Muscle of arm (tissue), 12 donors: Measurements from ENCODE around the gene SYT5. TPM values are rescaled to one million over a fixed set of nuclear protein-coding genes. Genes with fewer than 3 reads are reported as not detected.

Experiments
- DNase-seq: peaks from one replicate; pipeline ENCODE4 v3.0.0-alpha.2; 2013
- polyA plus RNA-seq, 12 donors: library from polyadenylated mRNA; unstranded; fragments of 120-200 nt; gene quantifications; one replicate each; pipeline ENCODE4 v1.2.1, GENCODE V29; 2013; ENCODE audit not compliant: insufficient read length in 12 of 12

Gene SYT5
- polyA plus RNA-seq, 12 donors, result 0.08 to 4.0 (median 0.29) TPM; not detected in 7

DNA sequence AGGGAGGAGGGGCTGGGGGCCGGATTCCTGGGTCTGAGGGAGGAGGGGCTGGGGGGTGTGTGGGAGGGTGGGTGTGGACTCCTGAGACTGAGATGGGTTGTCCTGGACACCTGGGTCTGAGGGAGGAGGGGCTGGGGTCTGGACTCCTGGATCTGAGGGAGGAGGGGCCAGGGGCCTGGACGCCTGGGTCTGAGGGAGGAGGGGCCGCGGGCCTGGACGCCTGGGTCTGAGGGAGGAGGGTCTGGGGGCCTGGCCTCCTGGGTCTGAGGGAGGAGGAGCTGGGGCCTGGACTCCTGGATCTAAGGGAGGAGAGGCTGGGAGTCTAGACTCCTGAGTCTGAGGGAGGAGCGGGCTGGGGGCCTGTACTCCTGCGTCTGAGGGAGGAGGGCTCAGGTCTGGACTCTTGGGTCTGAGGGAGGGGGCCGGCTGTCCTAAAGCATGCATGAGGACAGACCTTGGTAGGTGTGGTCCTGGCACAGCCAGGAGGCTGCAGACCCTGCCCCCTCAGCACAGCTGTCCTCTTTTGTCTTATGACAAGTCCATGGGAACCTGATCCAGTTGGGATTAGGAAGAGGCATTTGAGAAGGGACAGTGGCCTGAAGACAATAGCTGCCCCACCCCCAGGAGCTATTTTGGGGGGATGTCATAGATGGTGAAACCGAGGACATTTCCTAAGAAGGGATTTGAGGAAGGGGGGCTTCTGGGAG lies 32.4 kb downstream of the SYT5 start:
- no peak for DNase-seq

DNA sequence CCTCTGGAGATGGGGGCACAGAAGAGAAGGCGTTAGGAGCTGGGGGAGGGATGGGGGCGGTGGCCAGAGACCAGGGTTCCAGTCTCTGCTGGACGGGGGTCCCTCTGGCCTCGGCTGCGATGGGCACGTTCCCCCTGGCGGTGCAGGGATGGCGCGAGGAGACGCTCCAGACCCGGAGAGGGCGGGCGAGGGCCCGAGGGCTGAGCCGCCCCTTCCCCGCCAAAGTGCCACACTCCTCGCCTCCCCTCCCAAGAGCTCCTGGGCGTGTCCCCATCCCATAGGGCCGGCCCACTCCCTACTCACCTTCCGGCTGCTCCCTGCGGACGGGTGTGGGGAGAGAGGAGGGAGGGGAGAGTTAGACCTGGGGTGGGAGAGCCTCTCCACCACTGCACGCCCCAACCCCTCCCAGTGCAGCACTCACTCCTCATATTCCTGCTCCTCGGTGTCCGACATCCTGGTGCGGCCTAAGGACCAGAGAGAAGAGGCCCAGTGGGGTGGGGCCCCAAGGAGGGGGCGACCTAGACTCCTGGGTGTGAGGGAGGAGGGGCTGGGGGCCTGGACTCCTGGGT lies 33.3 kb downstream of the SYT5 start:
- no peak for DNase-seq

DNA sequence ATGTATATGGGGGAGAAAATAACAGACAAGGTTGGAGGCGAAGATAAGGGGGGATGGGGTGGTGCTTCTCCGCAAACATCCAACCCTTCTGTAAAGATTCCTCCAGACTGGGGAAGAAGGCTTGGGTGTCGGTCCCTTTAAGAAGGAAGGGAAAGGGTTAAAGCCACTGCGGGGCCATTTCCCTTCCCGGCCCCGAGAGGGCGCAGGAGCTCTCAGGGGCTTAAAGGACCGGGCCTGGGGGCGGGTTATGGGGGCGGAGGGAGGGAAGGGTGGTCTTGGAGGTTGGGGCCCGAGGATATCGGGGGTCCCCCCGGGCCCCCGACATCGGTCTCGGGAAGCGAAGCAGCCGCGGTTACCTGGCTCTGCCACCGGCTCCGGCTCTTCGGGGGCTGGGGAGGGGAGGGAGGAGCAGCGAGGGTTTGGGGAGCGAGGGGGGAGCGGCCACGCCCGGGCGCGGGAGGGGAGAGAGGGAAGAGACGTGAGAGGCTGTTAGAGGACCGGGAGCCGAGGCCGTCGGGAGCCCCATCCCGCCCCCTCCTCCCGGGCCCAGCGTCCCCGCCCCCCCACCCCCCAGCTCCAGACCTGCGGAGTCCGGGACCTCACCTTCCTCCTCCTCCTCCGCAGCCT lies 33.9 kb downstream of the SYT5 start:
- no peak for DNase-seq

DNA sequence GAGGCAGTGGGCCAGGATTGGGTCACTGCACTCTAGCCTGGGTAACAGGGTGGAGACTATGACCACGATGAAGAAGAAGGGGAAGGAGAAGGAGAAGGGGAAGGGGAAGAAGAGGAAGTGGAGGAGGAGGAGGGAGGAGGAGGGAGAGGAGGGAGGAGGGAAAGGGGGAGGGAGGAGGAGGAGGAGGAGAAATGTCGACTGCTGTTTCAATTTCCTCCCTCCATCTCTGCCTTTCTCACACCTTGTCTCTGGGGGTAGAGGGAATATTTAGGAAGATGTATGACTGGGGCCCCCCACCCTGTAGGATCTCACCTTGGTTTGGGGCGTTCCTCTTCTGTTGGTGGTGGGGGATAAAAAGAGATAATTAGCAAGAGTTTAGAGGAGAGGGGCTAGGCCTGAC lies 34.9 kb downstream of the SYT5 start:
- no peak for DNase-seq

DNA sequence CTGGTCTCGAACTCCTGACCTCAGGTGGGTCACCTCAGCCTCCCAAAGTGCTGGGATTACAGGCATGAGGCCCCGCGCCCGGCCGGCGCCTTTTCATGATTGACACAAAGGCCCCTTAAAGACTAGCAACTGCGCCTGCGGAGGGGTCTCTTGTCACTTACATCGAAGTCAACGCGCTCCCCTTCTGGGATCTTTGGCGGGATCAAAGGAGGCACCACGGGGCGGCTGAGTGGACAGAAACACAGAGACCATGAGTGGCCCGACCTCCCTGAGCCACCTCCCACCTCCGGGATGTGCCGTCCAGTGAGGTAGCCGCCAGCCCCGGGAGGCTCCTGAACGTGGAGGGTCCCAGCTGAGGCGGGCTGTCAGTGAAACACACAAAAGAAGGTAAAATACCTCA lies 38.4 kb downstream of the SYT5 start:
- DNase-seq, result no peak

DNA sequence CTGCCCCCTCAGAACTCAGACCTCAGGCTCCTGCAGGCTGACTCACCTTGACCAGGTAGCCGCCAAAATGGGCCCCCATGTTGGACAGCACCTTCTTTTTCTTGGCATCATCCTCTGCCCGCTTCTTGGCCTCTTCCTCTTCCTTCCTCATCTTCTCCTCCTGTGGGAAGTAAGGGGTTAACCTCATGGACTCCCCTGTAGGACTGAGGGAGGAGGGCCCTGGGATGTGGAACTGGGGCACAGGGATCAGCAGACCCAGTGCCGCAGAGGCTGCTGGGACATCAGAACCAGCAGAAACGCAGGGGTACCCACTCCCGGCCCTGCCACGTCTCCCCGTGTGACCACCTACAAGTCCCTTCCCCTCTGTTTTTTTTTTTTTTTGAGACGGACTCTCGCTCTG lies 42.2 kb downstream of the SYT5 start:
- DNase-seq, result no peak

DNA sequence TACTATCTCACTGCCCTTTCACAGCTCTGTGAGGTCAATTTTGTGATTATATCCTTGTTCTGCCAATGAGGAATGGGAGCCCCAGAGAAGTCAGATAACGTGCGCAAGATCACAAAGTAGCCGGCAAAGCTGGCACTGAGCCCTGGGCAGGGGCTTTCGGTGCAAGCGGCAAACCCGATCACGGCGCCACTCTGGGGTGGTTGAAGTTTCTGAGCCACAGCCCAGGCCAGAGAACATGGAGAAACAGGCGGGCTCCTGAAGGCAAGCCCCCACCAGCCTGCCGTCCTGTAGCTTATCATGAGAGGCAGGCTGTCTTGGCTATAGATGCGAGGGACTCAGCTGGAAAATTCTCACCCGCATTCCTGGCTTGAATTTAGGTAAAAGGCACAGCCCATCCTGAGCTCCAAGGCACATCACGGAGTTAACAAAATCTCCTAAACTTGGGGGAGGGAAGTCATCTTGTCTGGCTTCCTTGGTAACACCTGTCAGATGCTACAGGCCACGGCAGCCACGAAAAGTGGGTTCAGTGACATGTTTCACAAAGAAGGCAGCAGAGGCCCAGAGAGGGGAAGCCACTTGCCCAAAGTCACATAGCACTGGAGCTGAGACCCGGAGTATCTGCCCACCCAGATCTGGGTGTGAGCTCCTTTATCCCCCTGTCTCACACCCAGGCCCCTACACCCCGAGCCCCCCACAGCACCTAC lies 43.5 kb downstream of the SYT5 start:
- DNase-seq, result no peak

DNA sequence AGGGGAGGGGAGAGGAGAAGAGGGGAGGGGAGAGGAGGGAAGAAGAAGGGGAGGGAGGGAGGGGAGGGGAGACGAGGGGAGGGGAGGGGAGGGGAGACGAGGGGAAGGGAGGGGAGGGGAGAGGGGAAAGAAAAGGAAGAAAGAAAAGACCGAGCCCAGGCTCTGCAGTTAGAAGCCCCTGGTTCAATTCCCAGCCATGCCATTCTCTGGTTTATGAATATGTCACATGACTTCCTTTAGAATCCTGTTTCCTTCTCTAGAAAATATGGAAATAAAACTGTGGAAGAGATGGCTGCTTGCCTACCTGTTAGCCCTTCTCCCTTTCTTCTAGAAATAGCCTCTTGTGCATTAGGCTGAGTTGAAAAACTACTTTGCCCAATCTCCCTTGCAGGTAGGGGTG lies 45.4 kb downstream of the SYT5 start:
- no peak for DNase-seq

DNA sequence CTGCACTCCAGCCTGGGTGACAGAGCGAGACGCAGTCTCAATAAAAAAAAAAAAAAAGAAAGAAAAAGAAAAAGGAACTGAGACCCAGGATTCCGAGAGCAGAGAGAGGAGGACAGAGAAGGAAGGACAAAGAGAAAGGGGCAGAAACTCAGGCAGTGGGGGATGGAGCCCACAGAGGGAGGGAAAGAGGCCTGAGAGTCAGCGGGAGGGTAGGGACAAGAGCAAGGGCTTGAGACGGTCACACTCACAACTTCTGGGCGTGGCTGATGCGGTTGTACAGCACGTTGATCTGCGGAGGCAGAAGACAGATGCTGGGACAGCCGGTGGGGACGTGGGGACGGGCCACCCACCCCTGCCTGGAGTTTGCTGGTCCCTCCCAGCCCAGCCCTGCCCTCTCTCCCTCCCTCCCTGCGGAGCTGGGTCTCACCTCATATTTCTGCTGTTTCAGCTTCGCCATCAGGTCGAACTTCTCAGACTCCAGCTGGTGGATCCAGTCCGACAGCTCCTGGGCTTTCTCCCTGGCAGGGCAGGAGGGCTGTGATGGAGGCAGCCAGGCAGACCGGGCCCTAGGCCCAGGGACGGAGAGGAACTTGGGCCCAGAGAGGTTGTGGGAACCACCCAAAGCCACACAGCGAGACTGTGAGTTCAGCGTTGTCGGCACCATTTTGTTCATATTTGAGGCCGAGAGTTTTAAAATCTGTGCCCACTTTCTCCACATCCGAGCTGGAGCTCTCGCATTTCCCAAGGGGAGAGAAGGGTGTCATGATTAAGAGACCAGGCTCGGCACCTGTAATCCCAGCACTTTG lies 46.2 kb downstream of the SYT5 start:
- DNase-seq, result no peak

DNA sequence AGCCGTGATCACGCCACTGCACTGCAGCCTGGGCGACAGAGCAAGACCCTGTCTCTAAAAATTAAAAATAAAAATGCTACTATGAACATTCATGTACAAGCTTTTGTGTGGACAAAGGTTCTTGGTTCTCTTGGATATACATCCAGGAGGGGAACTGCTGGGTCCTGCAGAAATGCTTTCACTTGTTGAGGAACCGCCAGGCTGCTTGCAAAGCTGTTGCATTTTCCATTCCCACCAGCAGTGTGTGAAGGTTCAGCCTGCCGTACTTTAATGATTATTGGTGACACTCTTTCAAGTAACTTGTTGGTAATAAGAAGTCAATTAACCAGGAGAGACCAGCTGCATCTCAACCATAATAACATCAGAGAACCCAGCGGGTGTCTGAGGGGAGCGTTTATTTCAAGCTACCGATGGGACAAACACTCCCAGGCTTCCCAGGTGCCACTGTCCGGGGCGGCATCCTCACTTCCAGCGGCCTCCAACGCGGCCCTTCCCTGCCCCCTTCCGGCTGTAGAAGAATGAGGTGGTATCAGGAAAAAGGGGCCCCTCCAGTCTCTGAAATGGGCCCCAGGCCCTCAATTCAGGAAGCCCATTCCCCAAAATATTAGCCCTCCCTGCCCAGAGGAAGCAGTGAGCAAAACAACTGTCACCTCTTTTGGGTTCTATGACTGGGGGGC lies 47.5 kb downstream of the SYT5 start:
- no peak for DNase-seq

DNA sequence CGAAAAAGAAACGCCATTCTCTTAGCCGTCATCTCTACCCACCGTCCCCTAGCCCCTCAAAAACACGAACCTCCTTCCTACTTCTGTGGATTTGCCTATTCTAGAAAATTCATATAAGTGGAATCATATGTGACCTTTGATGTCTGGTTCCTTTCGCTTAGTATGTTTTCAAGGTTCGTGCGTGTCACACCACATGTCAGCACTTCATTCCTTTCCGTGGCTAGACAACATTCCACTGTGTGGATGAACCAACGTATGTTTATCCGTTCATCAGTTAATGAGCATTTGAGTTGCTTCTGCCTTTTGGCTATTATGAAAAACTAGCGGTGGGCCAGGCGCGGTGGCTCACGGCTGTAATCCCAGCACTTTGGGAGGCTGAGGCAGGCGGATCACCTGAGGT lies 48.7 kb downstream of the SYT5 start:
- DNase-seq, result no peak

Other genes with a start within 250 kb of the SYT5 start
- gene NLRP7, start 232.8 kb downstream of the SYT5 start, polyA plus RNA-seq, result under 1 TPM in 3 of 12 donors, not detected in 9; 0.10 to 0.57 (median 0.12) TPM
- 1 to 10 TPM in 4 of 12 donors, under 1 TPM in 6, not detected in 2; 0.45 to 7.6 (median 0.80) TPM for gene NLRP2, start 213.9 kb downstream of the SYT5 start, polyA plus RNA-seq
- gene GP6, start 142.0 kb downstream of the SYT5 start, polyA plus RNA-seq, result under 1 TPM in 10 of 12 donors, not detected in 2; 0.08 to 0.58 (median 0.23) TPM
- gene RDH13, start 117.1 kb downstream of the SYT5 start, polyA plus RNA-seq, result 10 to 100 TPM in 9 of 12 donors, 1 to 10 TPM in 2, not detected in 1; 7.6 to 22.8 (median 13.4) TPM
- gene EPS8L1, start 104.4 kb downstream of the SYT5 start, polyA plus RNA-seq, result 10 to 100 TPM in 3 of 12 donors, 1 to 10 TPM in 8, not detected in 1; 1.5 to 26.7 (median 4.4) TPM
- gene PPP1R12C, start 62.7 kb downstream of the SYT5 start, polyA plus RNA-seq, result 100 to 1,000 TPM in 1 of 12 donors, 10 to 100 TPM in 10, not detected in 1; 47.8 to 125 (median 69.4) TPM
- 100 to 1,000 TPM in 11 of 12 donors, not detected in 1; 436 to 957 (median 725) TPM for gene TNNT1, start 31.1 kb downstream of the SYT5 start, polyA plus RNA-seq
- gene TNNI3, start 22.6 kb downstream of the SYT5 start, polyA plus RNA-seq, result 1 to 10 TPM in 10 of 12 donors, not detected in 2; 1.5 to 3.8 (median 2.3) TPM
- 1 to 10 TPM in 3 of 12 donors, under 1 TPM in 7, not detected in 2; 0.45 to 1.7 (median 0.66) TPM for gene DNAAF3, start 13.7 kb downstream of the SYT5 start, polyA plus RNA-seq
- gene PTPRH, start 29.2 kb upstream of the SYT5 start, polyA plus RNA-seq, result 1 to 10 TPM in 1 of 12 donors, under 1 TPM in 9, not detected in 2; 0.05 to 4.1 (median 0.22) TPM
- 1 to 10 TPM in 11 of 12 donors, not detected in 1; 1.3 to 8.3 (median 2.6) TPM for gene TMEM86B, start 48.5 kb upstream of the SYT5 start, polyA plus RNA-seq
- gene PPP6R1, start 78.7 kb upstream of the SYT5 start, polyA plus RNA-seq, result 10 to 100 TPM in 11 of 12 donors, not detected in 1; 21.5 to 45.8 (median 26.3) TPM
- 10 to 100 TPM in 11 of 12 donors, not detected in 1; 13.9 to 50.2 (median 19.1) TPM for gene HSPBP1, start 99.8 kb upstream of the SYT5 start, polyA plus RNA-seq
- 10 to 100 TPM in 2 of 12 donors, 1 to 10 TPM in 9, not detected in 1; 5.9 to 24.6 (median 6.9) TPM for gene BRSK1, start 103.7 kb upstream of the SYT5 start, polyA plus RNA-seq
- gene TMEM150B, start 145.1 kb upstream of the SYT5 start, polyA plus RNA-seq, result 1 to 10 TPM in 2 of 12 donors, under 1 TPM in 8, not detected in 2; 0.40 to 1.1 (median 0.71) TPM
- 10 to 100 TPM in 11 of 12 donors, not detected in 1; 11.9 to 59.4 (median 19.7) TPM for gene KMT5C, start 159.6 kb upstream of the SYT5 start, polyA plus RNA-seq
- 10 to 100 TPM in 1 of 12 donors, 1 to 10 TPM in 1, under 1 TPM in 4, not detected in 6; 0.07 to 18.3 (median 0.50) TPM for gene COX6B2, start 174.4 kb upstream of the SYT5 start, polyA plus RNA-seq
- under 1 TPM in 1 of 12 donors, not detected in 11; 0.07 TPM for gene GARIN5B, start 183.0 kb upstream of the SYT5 start, polyA plus RNA-seq
- gene IL11, start 190.2 kb upstream of the SYT5 start, polyA plus RNA-seq, result under 1 TPM in 10 of 12 donors, not detected in 2; 0.14 to 0.53 (median 0.30) TPM
- under 1 TPM in 1 of 12 donors, not detected in 11; 0.58 TPM for gene TMEM190, start 196.5 kb upstream of the SYT5 start, polyA plus RNA-seq
- gene TMEM238, start 204.0 kb upstream of the SYT5 start, polyA plus RNA-seq, result under 1 TPM in 3 of 12 donors, not detected in 9; 0.22 to 0.55 (median 0.35) TPM
- 1,000 to 10,000 TPM in 10 of 12 donors, 100 to 1,000 TPM in 1, not detected in 1; 796 to 2,808 (median 1,427) TPM for gene RPL28, start 205.6 kb upstream of the SYT5 start, polyA plus RNA-seq
- gene UBE2S, start 227.5 kb upstream of the SYT5 start, polyA plus RNA-seq, result 100 to 1,000 TPM in 1 of 12 donors, 10 to 100 TPM in 10, not detected in 1; 19.2 to 108 (median 30.4) TPM